Measurements from ENCODE around the gene APP. TPM values are rescaled to one million over a fixed set of nuclear protein-coding genes. Genes with fewer than 3 reads are reported as not detected.

Gene APP
- total RNA-seq, 1 donor from 2014 or later: 306 TPM

- no peak overlapping the region for H2AFZ ChIP-seq (replicated peaks)
- no peaks in the 10 kb centered on the region for H3K9me3 ChIP-seq (ENCODE audit: low read depth)
- no peak overlapping the region for H3K27ac ChIP-seq
- H3K27ac Mint-ChIP-seq: peak overlapping the region; percentile 33
- H3K4me2 ChIP-seq: no peak overlapping the region
- H3K4me1 ChIP-seq: no peaks in the 10 kb centered on the region
- H3K4me3 ChIP-seq: no peak overlapping the region
- no peaks in the 10 kb centered on the region for H3K27me3 ChIP-seq
- H4K20me1 ChIP-seq (ENCODE audit: low read depth): peaks cover 3% of the 10 kb centered on the region
- H3K9ac ChIP-seq: no peak overlapping the region
- H3K79me2 ChIP-seq (ENCODE audit: low read depth): peaks cover 60% of the 10 kb centered on the region
- TF ChIP-seq CTCF (IDR thresholded peaks at IDR 0.05): no peak
- TF ChIP-seq EZH2phosphoT487 (IDR thresholded peaks at IDR 0.05): no peak
- no peak for TF ChIP-seq EZH2 (IDR thresholded peaks at IDR 0.05)
- H3K36me3 Mint-ChIP-seq: peaks cover 36% of the 10 kb centered on the region
- DNase-seq (ENCODE audit: low spot score): no peak
- no peaks in the 10 kb centered on the region for H3K27me3 Mint-ChIP-seq (ENCODE audit: insufficient read depth, low read depth)
- peaks cover 17% of the 10 kb centered on the region for H3K36me3 ChIP-seq
- no peak overlapping the region for H3K4me3 Mint-ChIP-seq
- H3K4me1 Mint-ChIP-seq: peaks cover 2% of the 10 kb centered on the region
- no peaks in the 10 kb centered on the region for H3F3A ChIP-seq (ENCODE audit: low read depth)
- H3K9me3 Mint-ChIP-seq: peaks cover 7% of the 10 kb centered on the region
Measured at GRCh38 chr21:26043891-26044290, 126.7 kb downstream of the APP start.

GRCh38 chr21:26042181-26042876, 128.2 kb downstream of the APP start:
- Mint-ChIP-seq H3K9me3 (peaks cover 7% of the 10 kb centered on the region), H3K4me3 (no peak overlapping the region), H3K36me3 (peaks cover 28% of the 10 kb centered on the region), H3K27ac (no peak overlapping the region), H3K27me3 (ENCODE audit: insufficient read depth, low read depth) (no peaks in the 10 kb centered on the region), H3K4me1 (peaks cover 2% of the 10 kb centered on the region)
- Histone ChIP-seq H3K4me1 (no peaks in the 10 kb centered on the region), H3K27ac (no peak overlapping the region), H3K9me3 (ENCODE audit: low read depth) (no peaks in the 10 kb centered on the region), H3K27me3 (no peaks in the 10 kb centered on the region), H3K79me2 (ENCODE audit: low read depth) (peaks cover 75% of the 10 kb centered on the region), H2AFZ (replicated peaks) (no peak overlapping the region), H3K36me3 (peaks cover 10% of the 10 kb centered on the region), H3K4me2 (no peak overlapping the region), H3K9ac (no peak overlapping the region), H3F3A (ENCODE audit: low read depth) (no peaks in the 10 kb centered on the region), H3K4me3 (no peak overlapping the region), H4K20me1 (ENCODE audit: low read depth) (peaks cover 3% of the 10 kb centered on the region)
- DNase-seq (ENCODE audit: low spot score): no peak
- TF ChIP-seq EZH2 (IDR thresholded peaks at IDR 0.05): no peak
- TF ChIP-seq CTCF (IDR thresholded peaks at IDR 0.05): no peak
- TF ChIP-seq EZH2phosphoT487 (IDR thresholded peaks at IDR 0.05): no peak

GRCh38 chr21:26041431-26042180, 129.0 kb downstream of the APP start:
- peaks cover 3% of the 10 kb centered on the region for H3K36me3 ChIP-seq
- no peak overlapping the region for H3K4me2 ChIP-seq
- H3F3A ChIP-seq (ENCODE audit: low read depth): no peaks in the 10 kb centered on the region
- H3K4me1 ChIP-seq: no peaks in the 10 kb centered on the region
- H3K4me3 ChIP-seq: no peak overlapping the region
- no peaks in the 10 kb centered on the region for H3K27me3 ChIP-seq
- Mint-ChIP-seq H3K4me1 (peaks cover 2% of the 10 kb centered on the region), H3K27ac (no peak overlapping the region), H3K9me3 (peaks cover 7% of the 10 kb centered on the region), H3K36me3 (peaks cover 27% of the 10 kb centered on the region), H3K27me3 (ENCODE audit: insufficient read depth, low read depth) (no peaks in the 10 kb centered on the region), H3K4me3 (no peak overlapping the region)
- H3K9ac ChIP-seq: no peak overlapping the region
- H4K20me1 ChIP-seq (ENCODE audit: low read depth): peaks cover 3% of the 10 kb centered on the region
- H3K9me3 ChIP-seq (ENCODE audit: low read depth): no peaks in the 10 kb centered on the region
- no peak overlapping the region for H2AFZ ChIP-seq (replicated peaks)
- no peak for TF ChIP-seq EZH2 (IDR thresholded peaks at IDR 0.05)
- no peak for TF ChIP-seq CTCF (IDR thresholded peaks at IDR 0.05)
- no peak for TF ChIP-seq EZH2phosphoT487 (IDR thresholded peaks at IDR 0.05)
- no peak overlapping the region for H3K27ac ChIP-seq
- DNase-seq (ENCODE audit: low spot score): no peak
- H3K79me2 ChIP-seq (ENCODE audit: low read depth): peaks cover 77% of the 10 kb centered on the region

Measured in neural progenitor cell (in vitro differentiated cells).